HTR-8/SVneo (cell line): ENCODE results near the gene MAPK1IP1L.
"Not testable (repeated sequence)": the region's sequence is repeated elsewhere in the genome, so short reads cannot be mapped to it uniquely, and the experiment has no call there.

ENCODE experiments used
- DNase-seq: peaks from one replicate; pipeline ENCODE4 v3.0.0; 2011; ENCODE audit warnings: low spot score, mixed read lengths; ENCODE audit not compliant: insufficient read length
- FAIRE-seq: peaks from 2 replicates; lab custom pipeline; 2011; peaks lifted over from hg19 to GRCh38; lab: Jason Lieb, UNC

The MAPK1IP1L gene

DNA sequence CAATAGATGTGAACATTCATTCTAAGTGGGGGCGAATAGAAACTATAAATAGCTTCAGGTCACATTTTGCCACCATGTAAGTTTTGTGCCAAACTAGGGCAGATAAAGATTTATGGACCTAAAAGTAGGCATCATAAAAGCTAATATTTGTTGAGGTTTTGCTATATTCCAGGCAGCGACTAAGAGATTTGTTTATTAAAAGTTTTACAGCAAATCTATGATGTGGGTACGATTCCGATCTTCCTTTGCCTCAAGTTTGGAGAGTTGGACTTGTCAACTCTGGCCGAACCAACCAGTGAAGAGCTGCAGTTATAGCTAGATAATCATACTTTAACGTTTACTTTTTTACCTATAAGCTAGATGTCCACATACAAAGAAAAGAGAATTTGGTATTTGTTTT lies 1.6 kb downstream of the MAPK1IP1L start:
- FAIRE-seq (no peak), DNase-seq (no peak)

- DNase-seq (no peak), FAIRE-seq (no peak)
Measured at GRCh38 chr14:55053500-55053899, 2.1 kb downstream of the MAPK1IP1L start.

GRCh38 chr14:55054098-55054497 lies 2.7 kb downstream of the MAPK1IP1L start:
- no peak for FAIRE-seq
- no peak for DNase-seq

DNA sequence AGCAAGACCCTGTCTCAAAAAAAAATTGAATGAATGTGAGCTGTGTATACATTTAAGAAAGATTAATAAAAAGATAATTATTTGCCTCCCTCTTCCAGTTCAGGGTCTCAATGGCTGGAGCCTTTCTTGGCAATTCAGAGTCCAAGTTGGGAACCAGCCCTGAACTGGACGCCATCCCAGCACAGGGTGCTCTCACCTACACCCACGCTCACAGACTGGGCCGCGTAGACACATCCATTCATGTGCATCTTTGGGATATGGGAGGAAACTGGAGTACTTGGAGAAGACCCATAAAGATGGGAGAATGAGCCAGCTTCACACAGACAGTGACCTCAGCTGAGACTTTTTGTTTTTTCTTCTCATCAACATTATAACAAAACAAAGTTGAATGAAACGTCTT lies 6.5 kb downstream of the MAPK1IP1L start:
- DNase-seq (no peak), FAIRE-seq (no peak)

GRCh38 chr14:55059333-55059732 lies 7.9 kb downstream of the MAPK1IP1L start:
- DNase-seq: no peak
- FAIRE-seq: no peak

DNA sequence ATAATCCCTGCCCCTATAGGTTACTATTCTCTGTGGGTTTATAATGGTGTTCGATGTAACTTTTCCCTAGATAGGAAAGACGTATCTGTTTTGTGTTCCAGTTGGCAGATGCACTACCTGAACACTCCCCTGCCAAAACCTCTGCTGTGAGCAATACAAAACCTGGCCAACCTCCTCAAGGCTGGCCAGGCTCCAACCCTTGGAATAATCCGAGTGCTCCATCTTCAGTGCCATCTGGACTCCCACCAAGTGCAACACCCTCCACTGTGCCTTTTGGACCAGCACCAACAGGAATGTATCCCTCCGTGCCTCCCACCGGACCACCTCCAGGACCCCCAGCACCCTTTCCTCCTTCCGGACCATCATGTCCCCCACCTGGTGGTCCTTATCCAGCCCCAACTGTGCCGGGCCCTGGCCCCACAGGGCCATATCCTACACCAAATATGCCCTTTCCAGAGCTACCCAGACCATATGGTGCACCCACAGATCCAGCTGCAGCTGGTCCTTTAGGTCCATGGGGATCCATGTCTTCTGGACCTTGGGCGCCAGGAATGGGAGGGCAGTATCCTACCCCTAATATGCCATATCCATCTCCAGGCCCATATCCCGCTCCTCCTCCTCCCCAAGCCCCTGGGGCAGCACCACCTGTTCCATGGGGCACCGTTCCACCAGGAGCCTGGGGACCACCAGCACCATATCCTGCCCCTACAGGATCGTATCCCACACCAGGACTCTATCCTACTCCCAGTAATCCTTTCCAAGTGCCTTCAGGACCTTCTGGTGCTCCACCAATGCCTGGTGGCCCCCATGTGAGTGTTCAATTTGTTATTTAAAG lies 11.3 kb downstream of the MAPK1IP1L start:
- peak; percentile 85 for FAIRE-seq
- DNase-seq: no peak

DNA sequence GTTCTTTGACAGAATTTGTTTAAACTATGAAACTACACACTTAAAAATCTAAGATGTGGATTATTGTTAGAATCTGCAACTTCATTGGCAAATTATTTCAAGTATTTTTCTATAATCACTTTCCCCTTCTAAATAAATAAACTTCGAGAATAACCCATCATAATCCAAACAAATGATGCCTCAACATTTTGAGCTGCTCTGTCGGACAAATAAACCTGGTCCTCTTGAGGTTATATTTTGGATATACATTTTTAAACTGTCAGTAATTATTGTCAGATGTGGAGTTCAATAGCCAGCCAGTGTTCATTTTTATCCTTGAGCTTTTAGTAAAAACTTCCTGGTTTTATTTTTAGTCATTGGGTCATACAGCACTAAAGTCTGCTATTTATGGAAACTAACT lies 13.4 kb downstream of the MAPK1IP1L start:
- FAIRE-seq, DNase-seq: not testable (repeated sequence)

DNA sequence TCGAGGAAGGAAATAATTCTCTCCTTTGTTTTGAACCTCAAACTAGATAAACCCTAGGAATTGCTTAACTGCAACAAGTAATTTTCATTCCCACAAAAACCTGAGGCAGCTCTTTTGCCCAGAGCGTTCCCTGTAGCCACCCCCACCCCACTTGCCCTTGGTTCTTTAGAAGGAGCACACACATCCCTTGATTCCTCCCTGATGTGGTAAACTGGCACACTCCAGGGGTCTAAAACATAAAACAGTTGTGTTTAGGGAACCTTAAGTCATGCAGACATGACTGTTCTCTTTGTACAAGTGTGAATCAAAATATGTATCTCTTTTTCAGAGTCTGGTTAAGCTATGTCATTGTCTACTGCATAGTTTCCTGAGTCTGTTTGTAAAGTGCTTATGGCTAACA lies 14.0 kb downstream of the MAPK1IP1L start:
- FAIRE-seq (peak; percentile 69), DNase-seq (no peak)

GRCh38 chr14:55066223-55066622 lies 14.8 kb downstream of the MAPK1IP1L start:
- no peak for DNase-seq
- peak; percentile 72 for FAIRE-seq

GRCh38 chr14:55070981-55071411 lies 19.5 kb downstream of the MAPK1IP1L start:
- FAIRE-seq: peak; percentile 28
- DNase-seq: no peak

DNA sequence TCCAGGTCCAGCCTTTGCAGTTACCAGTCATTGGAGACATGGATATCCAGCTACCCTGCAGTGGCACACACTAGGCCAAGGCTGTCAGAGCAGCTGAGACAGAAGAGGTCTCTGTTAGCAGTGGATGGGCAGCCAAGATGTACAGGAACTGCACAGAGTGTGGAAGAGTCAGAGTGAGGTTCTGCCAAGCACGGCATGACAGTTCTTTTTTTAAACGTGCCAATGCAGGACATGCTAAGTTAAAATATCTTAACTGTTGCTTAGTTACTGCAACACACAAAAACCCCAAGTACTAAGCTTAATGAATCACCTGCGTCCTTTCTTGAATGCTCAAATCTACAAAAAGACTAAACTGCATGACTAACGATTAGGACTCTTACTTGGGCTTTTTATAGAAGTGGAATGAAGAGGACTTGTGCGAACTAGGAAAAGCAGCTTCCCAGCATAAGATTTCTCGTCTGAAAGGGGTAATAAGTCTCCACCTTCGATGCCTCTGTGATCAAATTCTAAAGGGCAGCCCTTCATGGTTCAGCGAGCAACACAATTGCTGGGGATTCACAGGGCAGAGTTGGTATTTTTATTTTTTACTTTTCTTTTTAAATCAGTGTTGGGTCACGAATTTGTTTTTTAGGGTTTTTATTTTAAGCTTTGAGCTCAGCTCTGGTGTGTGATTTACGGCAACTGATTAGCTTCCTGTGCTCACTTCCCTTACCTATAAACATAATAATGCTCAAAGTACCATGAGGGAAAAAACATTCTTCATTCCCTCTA lies 20.6 kb downstream of the MAPK1IP1L start:
- FAIRE-seq (peak; percentile 76), DNase-seq (no peak)

- FAIRE-seq (no peak), DNase-seq (no peak)
Measured at GRCh38 chr14:55073856-55074255, 22.4 kb downstream of the MAPK1IP1L start.

DNA sequence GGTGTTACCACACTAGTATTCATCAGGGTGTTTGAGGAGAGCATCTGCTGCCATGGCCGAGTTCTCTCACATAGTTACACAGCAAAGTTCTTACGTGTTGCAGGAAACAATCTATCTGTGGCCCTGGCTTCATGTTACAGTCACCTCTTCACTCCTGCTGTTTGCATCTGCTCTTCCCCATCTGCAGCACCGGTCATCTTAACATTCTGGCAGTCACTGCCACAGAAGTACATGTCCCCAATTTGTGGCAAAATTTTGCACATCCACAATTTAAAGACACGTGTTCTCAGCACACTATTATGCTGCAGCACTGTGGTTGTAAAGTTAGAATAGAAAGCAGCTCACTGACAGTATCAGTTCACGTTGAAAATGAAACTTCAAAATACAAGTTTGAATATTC lies 23.2 kb downstream of the MAPK1IP1L start:
- DNase-seq: no peak

GRCh38 chr14:55075628-55076175 lies 24.3 kb downstream of the MAPK1IP1L start:
- peak; percentile 64 for FAIRE-seq

More for the DNA sequence above, 23.2 kb downstream of the MAPK1IP1L start:
- FAIRE-seq: peak; percentile 68

GRCh38 chr14:55077170-55078151 lies 26.0 kb downstream of the MAPK1IP1L start:
- no peak for FAIRE-seq
- DNase-seq: no peak

More at GRCh38 chr14:55075628-55076175, 24.3 kb downstream of the MAPK1IP1L start:
- DNase-seq: no peak

GRCh38 chr14:55079961-55080360 lies 28.5 kb downstream of the MAPK1IP1L start:
- DNase-seq, FAIRE-seq: not testable (repeated sequence)

- DNase-seq (no peak), FAIRE-seq (peak; percentile 69)
Measured at GRCh38 chr14:55084401-55085059, 33.1 kb downstream of the MAPK1IP1L start.

GRCh38 chr14:55085060-55085660 lies 33.7 kb downstream of the MAPK1IP1L start:
- DNase-seq (no peak), FAIRE-seq (no peak)

GRCh38 chr14:55086938-55087337 lies 35.5 kb downstream of the MAPK1IP1L start:
- FAIRE-seq (no peak), DNase-seq (no peak)
